Muscle of arm (tissue), 12 donors: ENCODE results near the gene ABCF2. TPM values are rescaled to one million over a fixed set of nuclear protein-coding genes. Genes with fewer than 3 reads are reported as not detected.

Experiments used
- DNase-seq: peaks from one replicate; pipeline ENCODE4 v3.0.0-alpha.2; 2013
- polyA plus RNA-seq, 12 donors: library from polyadenylated mRNA; unstranded; fragments of 120-200 nt; gene quantifications; one replicate each; pipeline ENCODE4 v1.2.1, GENCODE V29; 2013; ENCODE audit not compliant: insufficient read length in 12 of 12

Gene ABCF2
- polyA plus RNA-seq, 12 donors, result 9.8 to 21.5 (median 17.3) TPM; not detected in 1

GRCh38 chr7:151254851-151255250 is 27.8 kb upstream of the ABCF2 start:
- DNase-seq, result no peak

GRCh38 chr7:151254316-151254715 is 27.3 kb upstream of the ABCF2 start:
- no peak for DNase-seq

GRCh38 chr7:151252961-151253711 is 26.1 kb upstream of the ABCF2 start:
- DNase-seq, result no peak

- DNase-seq, result no peak
Measured at GRCh38 chr7:151252561-151252835, 25.5 kb upstream of the ABCF2 start.

GRCh38 chr7:151251689-151252560 is 24.9 kb upstream of the ABCF2 start:
- peak; percentile 83 for DNase-seq

- DNase-seq, result peak; percentile 56
Measured at GRCh38 chr7:151251328-151251688, 24.3 kb upstream of the ABCF2 start.

DNA sequence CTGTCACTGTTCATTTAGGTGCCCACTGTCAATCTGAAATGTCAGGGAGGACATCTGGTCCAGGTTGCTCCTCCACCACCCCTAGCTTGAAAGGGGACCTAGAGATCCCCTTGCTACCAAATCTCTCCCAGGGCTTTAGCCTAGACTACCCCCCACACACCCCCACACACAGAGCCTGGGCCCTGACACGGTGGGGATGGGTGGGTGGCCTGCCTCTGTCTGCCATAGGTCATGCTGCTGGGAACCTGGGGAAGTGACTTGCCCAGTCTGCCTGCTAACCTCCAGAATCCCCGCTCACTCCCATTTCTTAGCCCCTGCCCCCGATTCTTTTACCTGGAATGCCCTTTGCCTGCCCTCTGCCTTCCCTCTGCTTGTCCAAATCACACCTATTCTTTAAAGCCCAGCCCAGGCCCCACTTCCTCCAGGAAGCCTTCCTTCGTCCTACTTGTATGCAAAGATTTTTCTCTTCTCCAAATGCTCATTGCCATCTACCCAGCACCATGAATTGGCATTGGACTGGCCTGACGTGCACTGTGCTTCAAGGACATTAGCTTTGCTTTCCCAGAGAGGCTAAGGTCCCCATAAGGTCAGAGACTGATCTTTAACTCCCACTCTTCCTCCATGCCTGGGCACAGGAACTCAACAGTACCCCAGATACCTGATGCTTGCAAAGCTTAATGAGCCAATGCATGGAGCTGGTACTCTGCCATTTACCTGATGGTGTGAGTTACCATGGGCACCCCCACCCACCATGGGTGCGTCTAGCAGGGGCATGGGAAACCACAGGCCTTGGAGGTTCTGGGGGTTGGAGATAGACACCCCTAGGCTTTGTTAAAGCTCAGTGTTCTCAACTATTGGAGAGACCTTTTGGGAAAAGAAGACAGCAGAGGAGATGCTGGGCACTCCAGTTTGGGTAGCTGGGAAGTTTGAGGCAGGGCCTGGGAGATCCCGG is 23.5 kb upstream of the ABCF2 start:
- no peak for DNase-seq

- DNase-seq, result peak; percentile 52
Measured at GRCh38 chr7:151249732-151250072, 22.7 kb upstream of the ABCF2 start.

DNA sequence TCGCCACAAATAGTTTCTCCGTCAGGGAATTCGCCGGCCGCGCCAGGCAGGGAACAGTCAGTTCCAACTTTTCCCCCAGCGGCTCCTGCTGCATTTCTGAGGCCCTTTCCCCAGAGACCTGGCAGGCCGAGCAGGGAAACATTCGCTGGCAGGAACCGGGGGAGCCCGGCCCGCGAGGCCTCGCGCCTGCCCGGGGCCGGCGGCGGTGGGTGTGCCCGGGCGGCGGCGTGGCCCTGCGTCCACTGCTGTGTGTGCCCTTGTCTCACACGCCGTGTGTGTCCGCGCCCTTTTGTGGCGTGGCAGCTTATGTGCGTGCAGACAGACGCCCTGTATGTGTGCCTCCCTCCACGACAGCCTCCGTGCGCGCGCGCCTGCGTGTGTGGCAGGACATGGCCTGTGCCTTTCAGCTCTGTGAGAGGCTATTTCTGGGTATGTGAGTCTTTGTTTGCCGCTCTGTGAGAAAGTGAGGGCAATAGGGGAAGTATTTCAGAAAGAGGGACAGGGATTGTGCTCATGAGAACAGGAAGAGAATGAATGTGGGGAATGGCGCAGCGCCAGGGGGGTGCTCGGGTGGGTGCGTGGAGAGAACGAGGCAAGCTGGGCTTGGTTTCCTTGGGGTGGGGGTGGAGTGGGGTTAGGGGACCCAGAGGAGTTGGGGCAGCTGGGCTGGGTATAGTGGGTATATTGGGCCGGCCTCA is 22.2 kb upstream of the ABCF2 start:
- peak; percentile 64 for DNase-seq

- DNase-seq, result peak; percentile 74
Measured at GRCh38 chr7:151248346-151249033, 21.5 kb upstream of the ABCF2 start, which contains the start of gene SMARCD3. SMARCD3 (minus strand) TSS chr7:151248694; CDS start chr7:151248562, 132 bp downstream.

DNA sequence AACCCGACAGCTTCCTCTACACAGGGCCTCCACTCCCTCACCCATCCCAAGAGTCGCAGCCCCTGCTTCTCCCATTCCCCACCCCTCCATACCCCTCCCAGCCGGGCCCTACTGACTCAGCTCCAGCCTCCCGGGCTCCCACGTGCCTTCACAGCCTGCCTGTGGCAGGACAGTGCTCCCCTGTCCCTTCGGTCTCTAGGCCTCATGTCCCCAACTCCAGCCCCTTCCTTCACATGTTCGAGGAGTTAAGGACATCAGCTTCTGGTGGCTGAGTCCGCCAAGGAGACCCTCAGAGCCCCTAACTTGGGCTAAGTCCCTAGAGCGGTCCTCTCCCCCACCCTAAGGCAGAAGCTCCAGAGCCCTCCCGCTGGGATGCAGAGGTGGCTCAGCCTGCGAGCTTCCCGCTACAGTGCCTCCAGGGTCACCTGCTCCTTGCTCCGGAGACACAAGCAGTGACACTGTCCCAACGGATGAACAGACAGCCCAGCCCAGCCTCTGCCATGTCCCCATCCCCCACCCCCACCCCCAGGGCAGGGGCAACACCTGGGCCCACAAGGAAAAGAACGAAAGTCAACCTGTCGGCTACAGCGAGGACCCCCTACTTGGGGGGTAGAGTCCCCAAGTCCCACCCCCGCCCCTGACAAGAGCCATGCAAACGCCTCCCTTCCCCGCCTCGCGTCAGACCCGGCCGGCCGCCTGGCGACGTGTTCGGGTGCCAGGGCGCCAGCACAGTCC is 20.8 kb upstream of the ABCF2 start:
- DNase-seq, result no peak

DNA sequence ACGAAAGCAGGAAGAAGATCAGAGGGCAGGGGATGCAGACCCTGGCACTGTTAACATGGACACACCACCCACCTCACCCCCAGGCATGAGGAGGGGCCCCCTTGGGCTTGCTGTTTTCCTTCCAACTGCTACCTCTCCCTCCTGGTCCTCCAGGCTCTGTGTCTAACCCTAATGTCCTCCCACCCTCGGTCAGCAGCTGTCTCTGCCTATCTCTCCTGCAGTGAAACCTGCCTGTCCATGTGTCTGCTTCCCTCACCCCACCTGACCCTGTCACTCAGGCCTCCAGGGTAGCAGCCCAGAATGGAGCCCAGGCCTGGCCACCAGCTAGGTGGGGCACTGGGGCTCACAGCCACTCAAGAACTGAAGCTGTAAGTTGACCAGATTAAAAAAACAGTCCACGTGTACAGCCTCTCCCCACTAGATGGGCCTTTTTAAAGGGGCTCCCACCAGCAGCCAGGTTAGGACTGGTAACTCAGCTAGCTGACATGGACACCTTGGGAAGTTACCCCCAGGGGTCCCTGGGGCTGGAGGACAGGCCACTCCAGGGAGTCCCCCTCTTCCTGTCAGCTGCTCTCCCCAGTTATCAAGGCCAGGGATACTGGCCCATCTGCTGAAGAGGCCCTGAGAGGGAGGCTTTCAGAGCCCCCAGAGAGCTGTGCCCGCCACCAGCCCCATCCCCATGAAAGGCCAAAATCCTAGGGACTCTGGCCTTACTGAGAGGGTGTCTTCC is 20.0 kb upstream of the ABCF2 start:
- DNase-seq, result peak; percentile 64

DNA sequence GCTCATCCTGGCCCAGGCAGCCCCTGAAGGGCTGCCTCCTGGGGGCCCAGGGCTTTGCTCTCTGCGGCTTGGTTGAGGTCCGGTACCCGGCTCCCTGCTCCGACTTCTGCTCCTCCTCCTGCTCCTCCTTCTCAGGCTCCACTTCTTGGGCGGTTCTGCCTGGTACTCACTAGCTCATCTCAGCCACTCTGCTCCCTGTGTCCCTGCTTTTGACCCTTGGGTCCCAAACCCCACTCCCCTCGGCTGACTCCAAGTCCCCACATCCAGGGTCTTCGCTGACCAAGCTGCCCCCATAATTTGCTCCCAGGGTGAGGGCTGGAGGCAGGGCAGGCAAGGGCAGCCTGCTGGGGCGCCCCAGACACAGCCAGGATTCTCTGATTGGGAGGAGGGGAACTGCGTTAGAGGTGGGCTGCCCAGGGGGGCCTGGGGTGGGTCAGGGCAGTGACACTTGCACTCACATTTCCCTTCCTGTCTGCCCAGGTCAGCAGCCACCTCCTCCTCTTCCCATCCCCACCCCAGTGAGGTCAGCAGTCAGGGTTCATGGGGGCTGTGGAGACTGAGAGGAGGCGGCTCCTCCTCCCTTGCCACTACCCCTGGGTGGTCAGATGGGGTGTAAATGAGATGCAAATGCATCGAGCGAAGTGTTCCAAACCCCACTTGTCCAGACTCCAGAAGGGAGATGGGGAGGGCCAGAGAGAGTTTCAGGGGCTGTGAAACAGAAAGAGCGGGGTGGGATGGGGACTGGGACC is 19.3 kb upstream of the ABCF2 start:
- no peak for DNase-seq

GRCh38 chr7:151245360-151246101 is 18.5 kb upstream of the ABCF2 start:
- no peak for DNase-seq

GRCh38 chr7:151244841-151245346 is 17.9 kb upstream of the ABCF2 start:
- no peak for DNase-seq

DNA sequence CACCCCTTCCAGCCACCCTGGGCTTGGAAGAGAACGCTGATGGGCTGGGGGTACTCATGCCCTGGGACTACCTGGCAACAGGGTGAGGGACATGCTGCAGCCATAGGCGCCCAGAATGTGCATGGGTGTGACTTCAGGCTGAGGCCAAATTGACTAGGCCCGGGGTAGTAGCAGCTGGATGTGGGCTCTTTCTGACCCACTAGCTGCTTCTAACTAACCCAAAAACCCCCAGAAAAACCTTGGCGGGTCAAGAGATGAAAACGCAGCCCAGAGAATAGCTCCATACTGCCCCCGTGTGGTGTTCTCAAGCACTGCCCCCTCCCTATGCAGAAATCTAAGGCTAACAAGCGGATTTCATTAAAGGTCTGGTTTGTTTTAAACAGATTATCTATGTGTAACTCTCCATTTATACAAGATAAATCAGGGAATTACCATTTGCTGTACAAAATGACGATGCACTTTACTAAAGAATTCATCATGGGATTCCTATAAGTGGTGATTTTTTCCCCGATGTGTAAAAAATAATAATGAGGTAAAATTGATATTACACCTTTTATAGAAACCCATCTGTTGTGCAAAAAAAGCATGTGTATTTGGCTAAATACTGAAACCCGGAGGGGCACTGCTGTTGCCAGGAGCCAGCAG is 17.3 kb upstream of the ABCF2 start:
- peak; percentile 64 for DNase-seq
